PC-9 (cell line): ENCODE results near the gene MICAL2. TPM values are rescaled to one million over a fixed set of nuclear protein-coding genes. Genes with fewer than 3 reads are reported as not detected.

Source experiments
- BruUV-seq: library from RNA; stranded (reverse); fragments of 400-500 nt; replicated peaks from 2 replicates; lab custom pipeline; 2021; lab: Mats Ljungman, UMichigan
- CTCF ChIA-PET: fragments of 300-600 bp; sonication (Branson Sonifier 250); formaldehyde crosslinking; loops from one replicate; lab custom pipeline; 2022; ENCODE audit warnings: antibody characterized with exemption; lab: Charles Lee
- POLR2A ChIA-PET: fragments of 300-600 bp; sonication (Branson Sonifier 250); formaldehyde crosslinking; loops from one replicate; lab custom pipeline; 2022; ENCODE audit warnings: antibody characterized with exemption; ENCODE audit not compliant: unreplicated experiment; lab: Charles Lee
- DNase-seq, 2 experiments: peaks; one replicate each; pipeline versions ENCODE4 v3.0.0 to v3.0.0-alpha.2; 2015 to 2022; ENCODE audit warnings: mixed read lengths in 1 of 2
- H2AFZ ChIP-seq: fragments of 200-600 bp; sonication (generic); 2 replicates; pipeline ENCODE4 v1.8.1; 2017; ENCODE audit warnings: antibody characterized with exemption
- H3F3A ChIP-seq: fragments of 200-600 bp; sonication (generic); 2 replicates; pipeline ENCODE4 v1.8.1; 2017; ENCODE audit warnings: antibody characterized with exemption, mild to moderate bottlenecking, low read depth; ENCODE audit not compliant: insufficient read depth
- H3K27ac ChIP-seq: fragments of 200-600 bp; sonication (generic); 2 replicates; pipeline ENCODE4 v1.6.1; 2016; ENCODE audit warnings: mixed run types
- H3K27me3 ChIP-seq: fragments of 200-600 bp; sonication (generic); 2 replicates; pipeline ENCODE4 v1.6.1; 2016; ENCODE audit warnings: low read depth, mixed run types; ENCODE audit not compliant: insufficient read depth
- H3K36me3 ChIP-seq: fragments of 200-600 bp; sonication (generic); 2 replicates; pipeline ENCODE4 v1.6.1; 2016; ENCODE audit warnings: low read depth, mixed run types
- H3K4me1 ChIP-seq: fragments of 200-600 bp; sonication (generic); replicated peaks from 2 replicates; pipeline ENCODE4 v1.6.1; 2016; ENCODE audit warnings: mixed run types; ENCODE audit not compliant: insufficient read depth
- H3K4me2 ChIP-seq: fragments of 200-600 bp; sonication (generic); 2 replicates; pipeline ENCODE4 v1.6.1; 2017; ENCODE audit warnings: mixed run types
- H3K4me3 ChIP-seq: fragments of 200-600 bp; sonication (generic); 2 replicates; pipeline ENCODE4 v1.6.1; 2016; ENCODE audit warnings: mixed run types
- H3K79me2 ChIP-seq: fragments of 200-600 bp; sonication (generic); 2 replicates; pipeline ENCODE4 v1.6.1; 2017; ENCODE audit warnings: low read depth, mixed run types
- H3K9me2 ChIP-seq: fragments of 200-600 bp; sonication (generic); 2 replicates; pipeline ENCODE4 v1.8.1; 2017; ENCODE audit warnings: mild to moderate bottlenecking; ENCODE audit not compliant: insufficient read depth
- H3K9me3 ChIP-seq: fragments of 200-600 bp; sonication (generic); 2 replicates; pipeline ENCODE4 v1.8.1; 2016; ENCODE audit warnings: low read depth; ENCODE audit not compliant: insufficient read depth
- H4K20me1 ChIP-seq: fragments of 200-600 bp; sonication (generic); 2 replicates; pipeline ENCODE4 v1.8.1; 2017; ENCODE audit not compliant: insufficient read depth
- CTCF ChIP-seq: fragments of 200-600 bp; sonication (generic); conservative IDR thresholded peaks from 2 replicates; pipeline ENCODE4 v1.6.1; 2017; ENCODE audit warnings: mixed run types, antibody characterized with exemption, mild to moderate bottlenecking, moderate library complexity
- EZH2 ChIP-seq: fragments of 200-600 bp; sonication (generic); IDR thresholded peaks from 2 replicates; pipeline ENCODE4 v1.8.0; 2017; ENCODE audit warnings: antibody characterized with exemption, low read depth
- intact Hi-C: fragments of 100-400 bp; cut with micrococcal nuclease; formaldehyde crosslinking; loops from one replicate; pipeline ENCODE4 v1.10.0; 2022; ENCODE audit not compliant: unreplicated experiment
- total RNA-seq: library from RNA; stranded (reverse); gene quantifications from 2 replicates; pipeline ENCODE4 v1.2.3, GENCODE V29; 2021

The MICAL2 gene
- total RNA-seq, 1 experiment from 2014 or later: 32.4 TPM

- Histone ChIP-seq H2AFZ (no peak overlapping the region), H3K4me1 (peaks cover 92% of the 10 kb centered on the region), H3K9me3 (no peaks in the 10 kb centered on the region), H3K4me2 (peak overlapping the region; percentile 75), H3K36me3 (no peaks in the 10 kb centered on the region), H3K27ac (peak overlapping the region; percentile 98), H3F3A (peaks cover 53% of the 10 kb centered on the region), H4K20me1 (no peaks in the 10 kb centered on the region), H3K27me3 (no peaks in the 10 kb centered on the region), H3K79me2 (peaks cover 52% of the 10 kb centered on the region), H3K9me2 (no peaks in the 10 kb centered on the region), H3K4me3 (no peak overlapping the region)
- DNase-seq: peak in 1 of 2 experiments; percentile 69
- POLR2A ChIA-PET: interaction anchor here (0.5 to 0.6 kb wide), 3 partner anchors 88 to 659 kb away, joined by 3 to 21 read pairs (median 5); no protein-coding TSS in a partner anchor
- TF ChIP-seq CTCF: no peak
- TF ChIP-seq EZH2: no peak
- intact Hi-C loops: loop anchor here (5.0 kb wide), 2 partner anchors 102 to 113 kb away; no protein-coding TSS in a partner anchor
- CTCF ChIA-PET: no interaction called here
- BruUV-seq: no TSS peak
Measured at GRCh38 chr11:12180257-12181205, 70.1 kb downstream of the MICAL2 start.

- H3K27ac ChIP-seq: peak overlapping the region; percentile 98
- no peak overlapping the region for H3K4me3 ChIP-seq
- no peak overlapping the region for H2AFZ ChIP-seq
- intact Hi-C loops: loop anchor here (2.0 to 5.0 kb wide), 5 partner anchors 15 to 115 kb away; no protein-coding TSS in a partner anchor
- DNase-seq: no peak
- TF ChIP-seq EZH2: no peak
- no peak for TF ChIP-seq CTCF
- CTCF ChIA-PET: interaction anchor here (1.1 kb wide), 1 partner anchor 94 kb away, joined by 3 read pairs; no protein-coding TSS in a partner anchor
- TSS peak; percentile 72 for BruUV-seq
- no peaks in the 10 kb centered on the region for H4K20me1 ChIP-seq
- peak overlapping the region; percentile 75 for H3K4me2 ChIP-seq
- POLR2A ChIA-PET: interaction anchor here (0.7 to 1.0 kb wide), 2 partner anchors 63 to 96 kb away, joined by 5 read pairs; no protein-coding TSS in a partner anchor
- peaks cover 74% of the 10 kb centered on the region for H3K4me1 ChIP-seq
- peaks cover 42% of the 10 kb centered on the region for H3K79me2 ChIP-seq
- no peaks in the 10 kb centered on the region for H3K9me3 ChIP-seq
- H3K36me3 ChIP-seq: no peaks in the 10 kb centered on the region
- H3K27me3 ChIP-seq: no peaks in the 10 kb centered on the region
- peaks cover 45% of the 10 kb centered on the region for H3F3A ChIP-seq
- H3K9me2 ChIP-seq: no peaks in the 10 kb centered on the region
Measured at GRCh38 chr11:12182302-12182675, 71.9 kb downstream of the MICAL2 start.
